SK-N-SH (cell line): ENCODE measurements around the gene STRN. TPM values are rescaled to one million over a fixed set of nuclear protein-coding genes. Genes with fewer than 3 reads are reported as not detected.

Experiments used
- CTCF ChIA-PET: fragments of 300-600, 350-600 bp; formaldehyde crosslinking; extraction: SDS; loops from one replicate; lab custom pipeline; 2021; lab: Yijun Ruan, JAX
- POLR2A ChIA-PET: fragments of 350-600 bp; sonication (Branson Sonifier 250); formaldehyde crosslinking; extraction: SDS; loops from one replicate; lab custom pipeline; 2020; ENCODE audit warnings: antibody characterized with exemption, inconsistent platforms; lab: Yijun Ruan, JAX
- DNase-seq: peaks from one replicate; pipeline ENCODE4 v3.0.0; 2012
- H2AFZ ChIP-seq: fragments of 200-600 bp; sonication (generic); 2 replicates; pipeline ENCODE4 v1.8.1; 2016; ENCODE audit warnings: antibody characterized with exemption, mild to moderate bottlenecking, low read depth
- H3F3A ChIP-seq: fragments of 200-600 bp; sonication (generic); replicated peaks from 2 replicates; pipeline ENCODE3; 2016; ENCODE audit warnings: antibody characterized with exemption, mild to moderate bottlenecking; ENCODE audit not compliant: insufficient read depth
- H3K27ac ChIP-seq, 2 experiments: fragments of 200-500 bp in 1 of 2; fragments of 200-600 bp in 1 of 2; sonication (Bioruptor generic) in 1 of 2; sonication (generic), shearing (Covaris generic) in 1 of 2; 2 replicates each; pipeline versions ENCODE4 v1.5.1 to v1.6.1; 2014 to 2016; ENCODE audit warnings: low read depth in 2 of 2, inconsistent platforms in 1 of 2, low read length in 1 of 2, mild to moderate bottlenecking in 1 of 2, mixed read lengths in 1 of 2
- H3K27me3 ChIP-seq: fragments of 200-600 bp; sonication (generic), shearing (Covaris generic); 2 replicates; pipeline ENCODE4 v1.6.1; 2016; ENCODE audit warnings: mixed run types; ENCODE audit not compliant: insufficient read depth
- H3K36me3 ChIP-seq, 2 experiments: fragments of 200-500 bp in 1 of 2; fragments of 200-600 bp in 1 of 2; sonication (Bioruptor generic) in 1 of 2; sonication (generic) in 1 of 2; replicated peaks in 1 of 2; 2 replicates each; pipeline versions ENCODE3 to v1.5.1; 2014 to 2016; ENCODE audit warnings: low read length in 1 of 2, mild to moderate bottlenecking in 1 of 2; ENCODE audit not compliant: insufficient read depth in 2 of 2, control insufficient read depth in 1 of 2
- H3K4me1 ChIP-seq, 2 experiments: fragments of 200-500 bp in 1 of 2; fragments of 200-600 bp in 1 of 2; sonication (Bioruptor generic) in 1 of 2; sonication (generic), shearing (Covaris generic) in 1 of 2; 2 replicates each; pipeline versions ENCODE4 v1.5.1 to v1.6.1; 2014 to 2016; ENCODE audit warnings: low read depth in 1 of 2, low read length in 1 of 2, mixed run types in 1 of 2; ENCODE audit not compliant: insufficient read depth in 2 of 2, control insufficient read depth in 1 of 2
- H3K4me2 ChIP-seq: fragments of 200-600 bp; sonication (generic), shearing (Covaris generic); 2 replicates; pipeline ENCODE4 v1.6.1; 2017; ENCODE audit warnings: mixed run types
- H3K4me3 ChIP-seq, 2 experiments: fragments of 200-500 bp in 1 of 2; fragments of 200-600 bp in 1 of 2; sonication (Bioruptor generic) in 1 of 2; sonication (generic), shearing (Covaris generic) in 1 of 2; 2 replicates each; pipeline versions ENCODE4 v1.5.1 to v1.8.1; 2014 to 2016; ENCODE audit warnings: low read depth in 2 of 2, inconsistent platforms in 1 of 2, low read length in 1 of 2, mild to moderate bottlenecking in 1 of 2, mixed read lengths in 1 of 2, moderate library complexity in 1 of 2
- H3K79me2 ChIP-seq: fragments of 200-600 bp; sonication (generic); 2 replicates; pipeline ENCODE4 v1.8.1; 2017; ENCODE audit warnings: mild to moderate bottlenecking; ENCODE audit not compliant: insufficient read depth
- H3K9ac ChIP-seq: fragments of 200-600 bp; sonication (generic); 2 replicates; pipeline ENCODE4 v1.6.1; 2017; ENCODE audit warnings: mixed run types
- H3K9me2 ChIP-seq: fragments of 200-600 bp; sonication (generic); 2 replicates; pipeline ENCODE4 v1.6.1; 2017; ENCODE audit warnings: mixed run types
- H3K9me3 ChIP-seq: fragments of 200-600 bp; sonication (generic); 2 replicates; pipeline ENCODE4 v1.6.1; 2017; ENCODE audit warnings: mixed run types, mild to moderate bottlenecking, moderate library complexity
- H4K20me1 ChIP-seq: fragments of 200-600 bp; sonication (generic); 2 replicates; pipeline ENCODE4 v1.6.1; 2017; ENCODE audit warnings: mild to moderate bottlenecking, mixed run types; ENCODE audit not compliant: insufficient read depth
- CHD2 ChIP-seq: fragments of 150-350 bp; IDR thresholded peaks from 2 replicates; pipeline ENCODE4 v1.6.1; 2018; ENCODE audit warnings: low read length; ENCODE audit not compliant: partially characterized antibody
- ELF1 ChIP-seq: IDR thresholded peaks from 2 replicates; pipeline ENCODE4 v1.4.0; 2012
- EP300 ChIP-seq, 2 experiments: IDR thresholded peaks; 2 replicates each; pipeline versions ENCODE4 v1.4.0 to v1.6.1; 2012; ENCODE audit warnings: borderline replicate concordance in 1 of 2, low read depth in 1 of 2, low read length in 1 of 2
- FOXJ3 ChIP-seq: sonication (generic); formaldehyde crosslinking; IDR thresholded peaks from 2 replicates; pipeline ENCODE4 v1.5.1; 2020; ENCODE audit warnings: mild to moderate bottlenecking, missing genetic modification reagents
- JUND ChIP-seq: IDR thresholded peaks from 2 replicates; pipeline ENCODE4 v1.4.0; 2012
- MEF2A ChIP-seq: IDR thresholded peaks from 2 replicates; pipeline ENCODE4 v1.4.0; 2012; ENCODE audit warnings: low read depth, borderline replicate concordance
- NRF1 ChIP-seq: IDR thresholded peaks from 2 replicates; pipeline ENCODE4 v1.6.1; 2012; ENCODE audit warnings: low read depth, mild to moderate bottlenecking, low read length
- POLR2AphosphoS5 ChIP-seq: IDR thresholded peaks from 2 replicates; pipeline ENCODE4 v1.6.1; 2012; ENCODE audit warnings: low read depth, low read length
- RAD21 ChIP-seq: IDR thresholded peaks from 2 replicates; pipeline ENCODE4 v1.6.1; 2012; ENCODE audit warnings: mild to moderate bottlenecking, low read length
- RCOR1 ChIP-seq: fragments of 150-350 bp; IDR thresholded peaks from 2 replicates; pipeline ENCODE4 v1.6.1; 2017; ENCODE audit warnings: antibody characterized with exemption, low read length
- SIN3A ChIP-seq: IDR thresholded peaks from 2 replicates; pipeline ENCODE4 v1.6.1; 2012; ENCODE audit warnings: low read depth, mild to moderate bottlenecking, low read length, moderate library complexity, borderline replicate concordance
- SMC3 ChIP-seq: IDR thresholded peaks from 2 replicates; pipeline ENCODE4 v1.6.1; 2012; ENCODE audit warnings: low read depth, low read length, improper control_type of control experiment
- TAF1 ChIP-seq: IDR thresholded peaks from 2 replicates; pipeline ENCODE4 v1.6.1; 2012; ENCODE audit warnings: low read depth, mild to moderate bottlenecking, low read length, moderate library complexity, borderline replicate concordance
- YY1 ChIP-seq: IDR thresholded peaks from 2 replicates; pipeline ENCODE4 v1.4.0; 2012; ENCODE audit warnings: low read depth, mild to moderate bottlenecking
- WGBS: methylation state at CpG from one replicate; pipeline ENCODE4 v1.1.6; 2017; ENCODE audit warnings: low lambda C conversion rate; 5-methylcytosine and 5-hydroxymethylcytosine counted together
- polyA plus RNA-seq, 3 experiments: library from polyadenylated mRNA; depleted of rRNA; stranded (reverse); fragments of >200 nt; gene quantifications; 2 replicates each; pipeline ENCODE4 v1.2.3, GENCODE V29; 2012
- TF ChIP-seq, protein P1 (sequence below): IDR thresholded peaks from 2 replicates; pipeline ENCODE4 v1.4.0; 2012; ENCODE audit warnings: low read depth
- TF ChIP-seq, protein P2 (sequence below): fragments of 150-350 bp; IDR thresholded peaks from 2 replicates; pipeline ENCODE4 v1.6.1; 2016; ENCODE audit warnings: mild to moderate bottlenecking, low read depth, low read length
- TF ChIP-seq, protein P3 (sequence below): IDR thresholded peaks from 2 replicates; pipeline ENCODE4 v1.6.1; 2012; ENCODE audit warnings: mild to moderate bottlenecking, low read depth, low read length, moderate library complexity
- TF ChIP-seq, protein P4 (sequence below): IDR thresholded peaks from 2 replicates; pipeline ENCODE4 v1.4.0; 2012; ENCODE audit warnings: low read depth, borderline replicate concordance
- TF ChIP-seq, protein P5 (sequence below): fragments of 200-600 bp; sonication (generic); IDR thresholded peaks from 2 replicates; pipeline ENCODE4 v1.6.1; 2017; ENCODE audit warnings: antibody characterized with exemption, mild to moderate bottlenecking, moderate library complexity

The STRN gene
- polyA plus RNA-seq, 1 of the 3 experiments (the other 2 are of a cell fraction): 4.8 TPM

DNA sequence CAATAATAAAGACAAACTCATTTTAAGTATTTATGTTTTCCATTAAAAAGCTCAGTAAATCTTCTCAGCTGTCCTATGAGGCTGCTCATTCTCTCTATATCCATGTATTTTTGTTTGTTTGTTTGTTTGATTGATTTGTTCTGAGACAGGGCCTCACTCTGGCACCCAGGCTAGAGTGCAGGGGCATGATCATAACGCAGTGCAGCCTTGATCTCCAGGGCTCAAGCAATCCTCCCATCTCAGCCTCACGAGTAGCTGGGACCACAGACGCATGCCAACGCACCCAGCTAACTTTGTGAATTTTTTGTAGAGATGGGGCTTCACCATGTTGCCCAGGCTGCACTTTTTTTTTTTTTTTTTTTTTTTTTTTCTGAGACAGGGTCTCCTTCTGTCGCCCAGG lies 5.6 kb downstream of the STRN start:
- POLR2A ChIA-PET: no interaction called here

DNA sequence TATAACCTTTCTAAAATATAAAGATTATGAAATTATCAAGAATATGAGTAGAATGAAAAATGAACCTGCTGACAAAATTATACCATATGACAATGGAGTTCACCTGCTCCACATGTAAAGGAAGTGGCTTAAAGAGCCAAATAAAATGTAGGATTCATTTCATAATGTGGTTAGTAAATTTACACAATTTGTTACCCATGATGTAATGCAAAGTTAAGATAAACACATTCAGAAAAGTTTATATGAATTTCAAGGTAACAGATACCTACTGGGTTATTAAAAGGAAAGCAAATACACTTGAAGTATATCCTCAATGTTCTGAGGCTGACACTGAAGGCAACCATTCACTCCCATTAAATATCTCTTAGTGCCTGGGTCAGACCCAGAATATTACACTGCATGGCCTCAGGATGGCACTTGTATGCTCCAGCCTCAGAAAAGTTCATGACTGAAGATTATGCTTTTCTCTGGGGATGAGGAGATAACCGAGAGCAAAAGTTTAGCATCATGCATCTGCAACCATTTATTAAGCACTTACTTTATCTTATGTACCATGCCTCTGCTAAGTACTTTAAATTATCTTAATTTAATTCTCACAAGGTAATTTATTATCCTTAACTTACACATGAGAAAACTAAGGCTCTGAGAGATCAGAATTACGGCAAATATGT lies 6.2 kb downstream of the STRN start:
- CTCF ChIA-PET: interaction anchor here (1.0 to 1.4 kb wide), 3 partner anchors 9 to 209 kb away, joined by 3 read pairs; no protein-coding TSS in a partner anchor
- Histone ChIP-seq H3K4me3 (no peak overlapping the region), H3K27me3 (no peaks in the 10 kb centered on the region), H3K27ac (peak overlapping the region in 1 of 2 experiments; percentile 24; a peak in 1 of 4 replicates), H3K4me2 (no peak overlapping the region), H2AFZ (no peak overlapping the region), H3K36me3 (no peaks in the 10 kb centered on the region), H3K9ac (no peak overlapping the region), H3K79me2 (peaks cover 99% of the 10 kb centered on the region), H3K4me1 (peaks cover 5 to 15% of the 10 kb centered on the region in 2 experiments; a peak in 3 of 4 replicates), H3K9me2 (no peaks in the 10 kb centered on the region), H4K20me1 (peaks cover 43% of the 10 kb centered on the region; the same call in 1 of the 2 replicates), H3K9me3 (no peaks in the 10 kb centered on the region), H3F3A (no peaks in the 10 kb centered on the region)
- DNase-seq: peak; percentile 58
- POLR2A ChIA-PET: no interaction called here
- 81% methylated on average over 2 of the region's 2 CpGs for WGBS
- TF ChIP-seq SIN3A: no peak
- TF ChIP-seq EP300 (IDR thresholded peaks at IDR 0.05; ENCODE audit: borderline replicate concordance in 1 of 2, low read depth in 1 of 2, low read length in 1 of 2): peak in 1 of 2 experiments; percentile 50; a peak in 1 of 4 replicates
- TF ChIP-seq RCOR1: peak; percentile 75; the same call in 1 of the 2 replicates
- TF ChIP-seq, protein P1, sequence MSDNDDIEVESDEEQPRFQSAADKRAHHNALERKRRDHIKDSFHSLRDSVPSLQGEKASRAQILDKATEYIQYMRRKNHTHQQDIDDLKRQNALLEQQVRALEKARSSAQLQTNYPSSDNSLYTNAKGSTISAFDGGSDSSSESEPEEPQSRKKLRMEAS: no peak
- peak; percentile 10; the same call in 1 of the 2 replicates for TF ChIP-seq SMC3
- TF ChIP-seq YY1: no peak
- TF ChIP-seq CHD2: peak; percentile 24
- no peak for TF ChIP-seq NRF1
- TF ChIP-seq, protein P2, sequence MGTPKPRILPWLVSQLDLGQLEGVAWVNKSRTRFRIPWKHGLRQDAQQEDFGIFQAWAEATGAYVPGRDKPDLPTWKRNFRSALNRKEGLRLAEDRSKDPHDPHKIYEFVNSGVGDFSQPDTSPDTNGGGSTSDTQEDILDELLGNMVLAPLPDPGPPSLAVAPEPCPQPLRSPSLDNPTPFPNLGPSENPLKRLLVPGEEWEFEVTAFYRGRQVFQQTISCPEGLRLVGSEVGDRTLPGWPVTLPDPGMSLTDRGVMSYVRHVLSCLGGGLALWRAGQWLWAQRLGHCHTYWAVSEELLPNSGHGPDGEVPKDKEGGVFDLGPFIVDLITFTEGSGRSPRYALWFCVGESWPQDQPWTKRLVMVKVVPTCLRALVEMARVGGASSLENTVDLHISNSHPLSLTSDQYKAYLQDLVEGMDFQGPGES: no peak
- no peak for TF ChIP-seq TAF1
- TF ChIP-seq, protein P3, sequence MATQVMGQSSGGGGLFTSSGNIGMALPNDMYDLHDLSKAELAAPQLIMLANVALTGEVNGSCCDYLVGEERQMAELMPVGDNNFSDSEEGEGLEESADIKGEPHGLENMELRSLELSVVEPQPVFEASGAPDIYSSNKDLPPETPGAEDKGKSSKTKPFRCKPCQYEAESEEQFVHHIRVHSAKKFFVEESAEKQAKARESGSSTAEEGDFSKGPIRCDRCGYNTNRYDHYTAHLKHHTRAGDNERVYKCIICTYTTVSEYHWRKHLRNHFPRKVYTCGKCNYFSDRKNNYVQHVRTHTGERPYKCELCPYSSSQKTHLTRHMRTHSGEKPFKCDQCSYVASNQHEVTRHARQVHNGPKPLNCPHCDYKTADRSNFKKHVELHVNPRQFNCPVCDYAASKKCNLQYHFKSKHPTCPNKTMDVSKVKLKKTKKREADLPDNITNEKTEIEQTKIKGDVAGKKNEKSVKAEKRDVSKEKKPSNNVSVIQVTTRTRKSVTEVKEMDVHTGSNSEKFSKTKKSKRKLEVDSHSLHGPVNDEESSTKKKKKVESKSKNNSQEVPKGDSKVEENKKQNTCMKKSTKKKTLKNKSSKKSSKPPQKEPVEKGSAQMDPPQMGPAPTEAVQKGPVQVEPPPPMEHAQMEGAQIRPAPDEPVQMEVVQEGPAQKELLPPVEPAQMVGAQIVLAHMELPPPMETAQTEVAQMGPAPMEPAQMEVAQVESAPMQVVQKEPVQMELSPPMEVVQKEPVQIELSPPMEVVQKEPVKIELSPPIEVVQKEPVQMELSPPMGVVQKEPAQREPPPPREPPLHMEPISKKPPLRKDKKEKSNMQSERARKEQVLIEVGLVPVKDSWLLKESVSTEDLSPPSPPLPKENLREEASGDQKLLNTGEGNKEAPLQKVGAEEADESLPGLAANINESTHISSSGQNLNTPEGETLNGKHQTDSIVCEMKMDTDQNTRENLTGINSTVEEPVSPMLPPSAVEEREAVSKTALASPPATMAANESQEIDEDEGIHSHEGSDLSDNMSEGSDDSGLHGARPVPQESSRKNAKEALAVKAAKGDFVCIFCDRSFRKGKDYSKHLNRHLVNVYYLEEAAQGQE: no peak
- TF ChIP-seq RAD21: peak; percentile 43
- no peak for TF ChIP-seq POLR2AphosphoS5
- no peak for TF ChIP-seq ELF1

More for the DNA sequence above, 5.6 kb downstream of the STRN start:
- H3K9me3 ChIP-seq: no peaks in the 10 kb centered on the region
- no peak overlapping the region for H3K4me2 ChIP-seq
- no peak overlapping the region for H3K9ac ChIP-seq
- H3F3A ChIP-seq: no peaks in the 10 kb centered on the region
- 93% methylated on average over 5 of the region's 5 CpGs for WGBS
- H3K4me1 ChIP-seq: peaks cover 5 to 20% of the 10 kb centered on the region in 2 experiments; a peak in 3 of 4 replicates
- no peak overlapping the region for H2AFZ ChIP-seq
- TF ChIP-seq JUND: no peak
- no peak for TF ChIP-seq FOXJ3 (CRISPR knock-in tag)
- TF ChIP-seq, protein P4, sequence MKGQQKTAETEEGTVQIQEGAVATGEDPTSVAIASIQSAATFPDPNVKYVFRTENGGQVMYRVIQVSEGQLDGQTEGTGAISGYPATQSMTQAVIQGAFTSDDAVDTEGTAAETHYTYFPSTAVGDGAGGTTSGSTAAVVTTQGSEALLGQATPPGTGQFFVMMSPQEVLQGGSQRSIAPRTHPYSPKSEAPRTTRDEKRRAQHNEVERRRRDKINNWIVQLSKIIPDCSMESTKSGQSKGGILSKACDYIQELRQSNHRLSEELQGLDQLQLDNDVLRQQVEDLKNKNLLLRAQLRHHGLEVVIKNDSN: no peak
- no peak for TF ChIP-seq MEF2A
- TF ChIP-seq, protein P5, sequence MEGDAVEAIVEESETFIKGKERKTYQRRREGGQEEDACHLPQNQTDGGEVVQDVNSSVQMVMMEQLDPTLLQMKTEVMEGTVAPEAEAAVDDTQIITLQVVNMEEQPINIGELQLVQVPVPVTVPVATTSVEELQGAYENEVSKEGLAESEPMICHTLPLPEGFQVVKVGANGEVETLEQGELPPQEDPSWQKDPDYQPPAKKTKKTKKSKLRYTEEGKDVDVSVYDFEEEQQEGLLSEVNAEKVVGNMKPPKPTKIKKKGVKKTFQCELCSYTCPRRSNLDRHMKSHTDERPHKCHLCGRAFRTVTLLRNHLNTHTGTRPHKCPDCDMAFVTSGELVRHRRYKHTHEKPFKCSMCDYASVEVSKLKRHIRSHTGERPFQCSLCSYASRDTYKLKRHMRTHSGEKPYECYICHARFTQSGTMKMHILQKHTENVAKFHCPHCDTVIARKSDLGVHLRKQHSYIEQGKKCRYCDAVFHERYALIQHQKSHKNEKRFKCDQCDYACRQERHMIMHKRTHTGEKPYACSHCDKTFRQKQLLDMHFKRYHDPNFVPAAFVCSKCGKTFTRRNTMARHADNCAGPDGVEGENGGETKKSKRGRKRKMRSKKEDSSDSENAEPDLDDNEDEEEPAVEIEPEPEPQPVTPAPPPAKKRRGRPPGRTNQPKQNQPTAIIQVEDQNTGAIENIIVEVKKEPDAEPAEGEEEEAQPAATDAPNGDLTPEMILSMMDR: no peak
- no peak overlapping the region for H3K27ac ChIP-seq
- H3K27me3 ChIP-seq: no peaks in the 10 kb centered on the region
- H3K79me2 ChIP-seq: peaks cover 99% of the 10 kb centered on the region
- H3K9me2 ChIP-seq: no peaks in the 10 kb centered on the region
- DNase-seq: no peak
- H3K36me3 ChIP-seq: no peaks in the 10 kb centered on the region
- peaks cover 36% of the 10 kb centered on the region; the same call in 1 of the 2 replicates for H4K20me1 ChIP-seq
- CTCF ChIA-PET: interaction anchor here (0.8 to 1.5 kb wide), 4 partner anchors 10 to 208 kb away, joined by 3 read pairs; no protein-coding TSS in a partner anchor
- H3K4me3 ChIP-seq: no peak overlapping the region
